C4-2B (cell line): ENCODE results near the gene PRR30.

Experiments used
- CTCF ChIP-seq: fragments of 450-650 bp; conservative IDR thresholded peaks from 2 replicates; pipeline ENCODE4 v1.5.1; 2017; ENCODE audit warnings: mild to moderate bottlenecking
- ZFX ChIP-seq: fragments of 450-650 bp; IDR thresholded peaks from 2 replicates; pipeline ENCODE4 v1.6.1; 2017

- TF ChIP-seq CTCF (no peak), ZFX (no peak)
Measured at GRCh38 chr2:27158468-27158867, 19.3 kb upstream of the PRR30 start.
